Lung microvascular endothelial cell (primary cell): Measurements from ENCODE around the gene CTNNA3. TPM values are rescaled to one million over a fixed set of nuclear protein-coding genes. Genes with fewer than 3 reads are reported as not detected.

Experiments used
- total RNA-seq: library from RNA; depleted of rRNA; stranded (reverse); fragments of >200 nt; gene quantifications from 2 replicates; pipeline ENCODE4 v1.2.1, GENCODE V29; 2014

Gene CTNNA3
- total RNA-seq, 1 donor from 2014 or later = not detected

Other genes starting within 250 kb of the CTNNA3 start
- gene DNAJC12, start 142.0 kb upstream of the CTNNA3 start, total RNA-seq = 4.1 and 6.3 TPM in 2 replicates
- 6.3 and 8.7 TPM in 2 replicates for gene SIRT1, start 188.5 kb upstream of the CTNNA3 start, total RNA-seq